H1 (cell line): Measurements from ENCODE around the gene MYH11. TPM values are rescaled to one million over a fixed set of nuclear protein-coding genes. Genes with fewer than 3 reads are reported as not detected.

Experiments
- CTCF ChIA-PET: fragments of 300-600 bp; sonication (Branson Sonifier 250); formaldehyde crosslinking; loops from one replicate; lab custom pipeline; 2021; ENCODE audit not compliant: partially characterized antibody; lab: Charles Lee
- POLR2A ChIA-PET: fragments of 300-600 bp; sonication (Branson Sonifier 250); formaldehyde crosslinking; loops from one replicate; lab custom pipeline; 2021; ENCODE audit warnings: inconsistent platforms; ENCODE audit not compliant: partially characterized antibody; lab: Charles Lee
- DNase-seq, 2 experiments: peaks; one replicate each; pipeline versions ENCODE4 v3.0.0 to v3.0.0-alpha.2; 2010 to 2022; ENCODE audit warnings: low spot score in 2 of 2, low read depth in 1 of 2, mixed read lengths in 1 of 2
- FAIRE-seq: peaks from 2 replicates; lab custom pipeline; 2011; peaks lifted over from hg19 to GRCh38; lab: Jason Lieb, UNC
- H2AFZ ChIP-seq: 2 replicates; pipeline ENCODE4 v1.8.1; 2012; ENCODE audit warnings: low read length, inconsistent platforms
- H2AK5ac ChIP-seq: 2 replicates; pipeline ENCODE4 v1.6.1; 2013; ENCODE audit warnings: low read depth, low read length
- H2BK120ac ChIP-seq: replicated peaks from 2 replicates; pipeline ENCODE3; 2013; ENCODE audit warnings: low read depth, low read length, inconsistent platforms
- H2BK12ac ChIP-seq: 2 replicates; pipeline ENCODE4 v1.6.1; 2013; ENCODE audit warnings: low read depth, low read length
- H2BK15ac ChIP-seq: 2 replicates; pipeline ENCODE4 v1.6.1; 2013; ENCODE audit warnings: low read length
- H2BK20ac ChIP-seq: 2 replicates; pipeline ENCODE4 v1.6.1; 2013; ENCODE audit warnings: low read length
- H2BK5ac ChIP-seq: 2 replicates; pipeline ENCODE4 v1.6.1; 2013; ENCODE audit warnings: low read depth, low read length
- H3K14ac ChIP-seq: 2 replicates; pipeline ENCODE4 v1.6.1; 2013; ENCODE audit warnings: inconsistent platforms; ENCODE audit not compliant: insufficient read length
- H3K18ac ChIP-seq: 2 replicates; pipeline ENCODE4 v1.6.1; 2013; ENCODE audit warnings: low read length; ENCODE audit errors: extremely low read depth
- H3K23ac ChIP-seq: 2 replicates; pipeline ENCODE4 v1.6.1; 2013; ENCODE audit warnings: inconsistent platforms; ENCODE audit not compliant: insufficient read length
- H3K23me2 ChIP-seq: 2 replicates; pipeline ENCODE4 v1.6.1; 2013; ENCODE audit warnings: low read depth, low read length
- H3K27ac ChIP-seq: 2 replicates; pipeline ENCODE4 v1.6.1; 2011; ENCODE audit warnings: low read depth, low read length, inconsistent platforms
- H3K27me3 ChIP-seq, 4 experiments: replicated peaks in 1 of 4; 1 replicate in 1 of 4; 2 replicates in 3 of 4; pipeline versions ENCODE4 v1.6.1 to v1.8.1; 2011 to 2013; ENCODE audit warnings: low read length in 3 of 4, mild to moderate bottlenecking in 3 of 4, inconsistent platforms in 2 of 4, mixed read lengths in 2 of 4, moderate library complexity in 1 of 4; ENCODE audit not compliant: control insufficient read depth in 3 of 4, insufficient read depth in 3 of 4; ENCODE audit errors: extremely low read depth in 1 of 4
- H3K36me3 ChIP-seq, 4 experiments: 2 replicates each; pipeline versions ENCODE4 v1.6.1 to v1.8.1; 2011 to 2013; ENCODE audit warnings: mild to moderate bottlenecking in 4 of 4, low read length in 3 of 4, moderate library complexity in 2 of 4, control low read depth in 1 of 4, inconsistent platforms in 1 of 4; ENCODE audit not compliant: insufficient read depth in 4 of 4, control insufficient read depth in 2 of 4
- H3K4ac ChIP-seq: replicated peaks from 2 replicates; pipeline ENCODE3; 2013; ENCODE audit warnings: low read length, low read depth, mixed read lengths, inconsistent platforms; ENCODE audit not compliant: insufficient read length
- H3K4me1 ChIP-seq, 4 experiments: replicated peaks in 1 of 4; 1 replicate in 1 of 4; 2 replicates in 3 of 4; pipeline versions ENCODE4 v1.6.1 to v1.8.1; 2011 to 2013; ENCODE audit warnings: low read length in 3 of 4, inconsistent platforms in 2 of 4, mixed read lengths in 1 of 4; ENCODE audit not compliant: insufficient read depth in 4 of 4, control insufficient read depth in 3 of 4
- H3K4me2 ChIP-seq, 2 experiments: 2 replicates each; pipeline versions ENCODE4 v1.6.1 to v1.8.1; 2011 to 2013; ENCODE audit warnings: low read depth in 2 of 2, low read length in 2 of 2, control low read depth in 1 of 2, inconsistent platforms in 1 of 2, mild to moderate bottlenecking in 1 of 2; ENCODE audit not compliant: insufficient read depth in 1 of 2
- H3K4me3 ChIP-seq, 4 experiments: fragments of 200-600, 300-600 bp in 1 of 4; sonication (generic), shearing (Covaris generic), sonication (Bioruptor Twin) in 1 of 4; 2 replicates each; pipeline versions ENCODE4 v1.5.1 to v1.8.1; 2011 to 2016; ENCODE audit warnings: low read length in 4 of 4, low read depth in 3 of 4, control low read depth in 2 of 4, inconsistent platforms in 2 of 4, mild to moderate bottlenecking in 2 of 4, mixed read lengths in 1 of 4, moderate library complexity in 1 of 4; ENCODE audit not compliant: insufficient read depth in 2 of 4; ENCODE audit errors: extremely low read depth in 1 of 4
- H3K56ac ChIP-seq: replicated peaks from 2 replicates; pipeline ENCODE3; 2013; ENCODE audit warnings: low read depth, mild to moderate bottlenecking, mixed read lengths, low read length, inconsistent platforms; ENCODE audit not compliant: insufficient read length
- H3K79me1 ChIP-seq: 2 replicates; pipeline ENCODE4 v1.6.1; 2013; ENCODE audit warnings: low read depth, low read length, control low read depth
- H3K79me2 ChIP-seq, 2 experiments: 2 replicates each; pipeline versions ENCODE4 v1.6.1 to v1.8.1; 2012 to 2013; ENCODE audit warnings: low read length in 2 of 2, mild to moderate bottlenecking in 2 of 2, inconsistent platforms in 1 of 2; ENCODE audit not compliant: insufficient read depth in 2 of 2, control insufficient read depth in 1 of 2
- H3K9ac ChIP-seq, 4 experiments: replicated peaks in 1 of 4; 1 replicate in 1 of 4; 2 replicates in 3 of 4; pipeline versions ENCODE4 v1.6.1 to v1.8.1; 2011 to 2013; ENCODE audit warnings: low read depth in 3 of 4, low read length in 3 of 4, control low read depth in 2 of 4, mild to moderate bottlenecking in 2 of 4, moderate library complexity in 2 of 4, inconsistent platforms in 1 of 4; ENCODE audit errors: extremely low read depth in 1 of 4
- H3K9me3 ChIP-seq, 2 experiments: 2 replicates each; pipeline versions ENCODE4 v1.6.1 to v1.8.1; 2012 to 2013; ENCODE audit warnings: mild to moderate bottlenecking in 2 of 2, moderate library complexity in 2 of 2, control low read depth in 1 of 2, inconsistent platforms in 1 of 2, low read depth in 1 of 2, low read length in 1 of 2, mixed read lengths in 1 of 2; ENCODE audit not compliant: insufficient read depth in 2 of 2
- H4K20me1 ChIP-seq, 2 experiments: replicated peaks in 1 of 2; 2 replicates each; pipeline versions ENCODE3 to v1.8.1; 2011 to 2013; ENCODE audit warnings: inconsistent platforms in 2 of 2, low read length in 2 of 2, mild to moderate bottlenecking in 1 of 2; ENCODE audit not compliant: insufficient read depth in 2 of 2, control insufficient read depth in 1 of 2
- H4K5ac ChIP-seq: 2 replicates; pipeline ENCODE4 v1.6.1; 2013; ENCODE audit warnings: low read length, low read depth, mixed read lengths, inconsistent platforms; ENCODE audit not compliant: insufficient read length
- H4K8ac ChIP-seq: 2 replicates; pipeline ENCODE4 v1.8.0; 2013; ENCODE audit warnings: mild to moderate bottlenecking, moderate library complexity, low read length, inconsistent platforms; ENCODE audit not compliant: insufficient read depth; ENCODE audit errors: extremely low read depth
- H4K91ac ChIP-seq: replicated peaks from 2 replicates; pipeline ENCODE3; 2013; ENCODE audit warnings: low read length, mixed read lengths, inconsistent platforms; ENCODE audit not compliant: insufficient read length
- CBX5 ChIP-seq: fragments of 300-800, 300-1000 bp; sonication (generic); IDR thresholded peaks from 2 replicates; pipeline ENCODE4 v1.7.1; 2016; ENCODE audit warnings: antibody characterized with exemption, low read length, low read depth
- EGR1 ChIP-seq: IDR thresholded peaks from 2 replicates; pipeline ENCODE4 v1.6.1; 2011; ENCODE audit warnings: low read depth, low read length, borderline replicate concordance
- FOSL1 ChIP-seq: IDR thresholded peaks from 2 replicates; pipeline ENCODE4 v1.6.1; 2011; ENCODE audit warnings: mild to moderate bottlenecking, low read depth, low read length, moderate library complexity; ENCODE audit not compliant: insufficient read depth
- KDM1A ChIP-seq: fragments of 200-600, 300-600 bp; sonication (generic); IDR thresholded peaks from 2 replicates; pipeline ENCODE4 v1.7.1; 2016; ENCODE audit warnings: mild to moderate bottlenecking, low read length, borderline replicate concordance
- MAFK ChIP-seq: IDR thresholded peaks from 2 replicates; pipeline ENCODE4 v1.6.1; 2012; ENCODE audit warnings: low read depth, mild to moderate bottlenecking, improper control_type of control experiment, low read length
- RAD21 ChIP-seq, 2 experiments: IDR thresholded peaks in 1 of 2; conservative IDR thresholded peaks in 1 of 2; 2 replicates each; pipeline ENCODE4 v1.6.1; 2011; ENCODE audit warnings: low read depth in 2 of 2, low read length in 2 of 2, improper control_type of control experiment in 1 of 2, inconsistent platforms in 1 of 2, mild to moderate bottlenecking in 1 of 2, moderate library complexity in 1 of 2
- RFX5 ChIP-seq: IDR thresholded peaks from 2 replicates; pipeline ENCODE4 v1.6.1; 2011; ENCODE audit warnings: low read depth, low read length, improper control_type of control experiment, borderline replicate concordance
- SIX5 ChIP-seq: IDR thresholded peaks from 2 replicates; pipeline ENCODE4 v1.6.1; 2011; ENCODE audit warnings: mild to moderate bottlenecking, low read depth, low read length
- WGBS, 2 experiments: shearing (Covaris generic) in 1 of 2; methylation state at CpG; one replicate each; pipeline versions ENCODE4 v1.1.6 to v1.1.7; 2013 to 2015; ENCODE audit warnings: low lambda C conversion rate in 2 of 2, mixed read lengths in 2 of 2, inconsistent platforms in 1 of 2, low coverage in 1 of 2, missing lambda C conversion rate in 1 of 2; ENCODE audit not compliant: insufficient replicate concordance in 2 of 2, insufficient coverage in 1 of 2, insufficient read length in 1 of 2; ENCODE audit errors: extremely low coverage in 1 of 2, missing lambda C conversion rate in 1 of 2; 5-methylcytosine and 5-hydroxymethylcytosine counted together
- polyA plus RNA-seq, 7 experiments: library from polyadenylated mRNA; depleted of rRNA in 3 of 7; stranded (reverse) in 5 of 7; unstranded in 2 of 7; fragments of >200 nt in 5 of 7; fragments of 200-250 nt in 2 of 7; gene quantifications; 1 replicate in 5 of 7; 2 replicates in 1 of 7; 4 replicates in 1 of 7; pipeline versions ENCODE4 v1.2.1 to v1.2.3, GENCODE V29; 2011 to 2013; ENCODE audit warnings: missing spikeins in 2 of 7, mixed read lengths in 2 of 7
- total RNA-seq: library from RNA; stranded (reverse); fragmentation: NEBNext Ultra II Directional; extraction: Animal tissue kit (Norgen Biotek cat#: 25700); gene quantifications from 2 replicates; pipeline ENCODE4 v1.2.1, GENCODE V29; 2021
- TF ChIP-seq, protein P1 (sequence below): IDR thresholded peaks from 2 replicates; pipeline ENCODE4 v1.6.1; 2011; ENCODE audit warnings: low read length, improper control_type of control experiment
- TF ChIP-seq, protein P2 (sequence below), 3 experiments: IDR thresholded peaks; 1 replicate in 2 of 3; 2 replicates in 1 of 3; pipeline versions ENCODE4 v1.5.1 to v1.6.1; 2011; ENCODE audit warnings: low read length in 3 of 3, mild to moderate bottlenecking in 3 of 3, inconsistent platforms in 2 of 3, low read depth in 1 of 3, moderate library complexity in 1 of 3; ENCODE audit not compliant: insufficient read depth in 1 of 3; ENCODE audit errors: control extremely low read depth in 1 of 3

The MYH11 gene
- total and polyA plus RNA-seq, 2 of the 8 experiments (the other 6 are each of a cell fraction or from before 2014, with no cell fraction given), result 0.11 to 0.78 TPM

DNA sequence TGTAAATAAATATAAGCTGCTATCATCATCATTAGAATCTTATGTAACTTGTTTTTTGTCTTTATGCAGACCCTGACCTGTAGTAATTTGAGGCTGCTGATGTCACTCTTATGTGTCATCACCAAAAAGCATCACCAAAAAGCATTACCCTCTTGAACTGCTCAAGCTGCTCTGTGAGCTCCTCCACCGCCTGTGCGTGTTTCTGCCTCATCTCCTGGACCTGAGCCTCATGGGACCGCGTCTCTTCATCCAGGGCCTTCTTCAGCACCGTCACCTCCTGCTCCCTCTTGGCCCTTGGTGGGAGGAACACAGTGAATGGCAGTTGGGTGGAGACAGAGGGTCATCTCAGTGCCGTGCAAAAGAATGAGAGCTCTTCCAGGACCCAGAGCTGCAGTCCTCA is 124.4 kb downstream of the MYH11 start:
- Histone ChIP-seq H3K27ac (no peak overlapping the region), H2BK120ac (no peak overlapping the region), H3K79me1 (no peaks in the 10 kb centered on the region), H3K14ac (no peak overlapping the region), H4K5ac (no peak overlapping the region), H2BK20ac (no peak overlapping the region), H4K8ac (no peak overlapping the region), H4K91ac (no peak overlapping the region), H2AK5ac (no peak overlapping the region), H3K56ac (no peak overlapping the region), H2BK5ac (no peak overlapping the region), H3K4me3 (no peak overlapping the region), H3K23me2 (no peaks in the 10 kb centered on the region), H3K18ac (no peak overlapping the region), H3K36me3 (no peaks in the 10 kb centered on the region), H3K4me2 (no peak overlapping the region), H2BK15ac (no peak overlapping the region), H3K79me2 (no peaks in the 10 kb centered on the region), H3K23ac (no peak overlapping the region), H3K9me3 (no peaks in the 10 kb centered on the region), H4K20me1 (no peaks in the 10 kb centered on the region), H2BK12ac (no peak overlapping the region), H3K9ac (no peak overlapping the region), H3K4me1 (no peaks in the 10 kb centered on the region; a peak in 1 of 7 replicates), H3K4ac (no peak overlapping the region), H2AFZ (no peak overlapping the region), H3K27me3 (no peaks in the 10 kb centered on the region)
- DNase-seq, result no peak
- 95% methylated on average over 6 of the region's 6 CpGs; no CpG with 5 or more reads in 1 of the 2 experiments for WGBS, 2 experiments
- POLR2A ChIA-PET, result no interaction called here
- CTCF ChIA-PET, result interaction anchor here (1.1 to 2.2 kb wide), 3 partner anchors 14 to 33 kb away, joined by 3 to 9 read pairs (median 4); no protein-coding TSS in a partner anchor
- FAIRE-seq, result no peak
- no peak for TF ChIP-seq SIX5
- TF ChIP-seq CBX5, result no peak
- no peak for TF ChIP-seq RFX5
- no peak for TF ChIP-seq KDM1A
- TF ChIP-seq RAD21 (IDR thresholded peaks at IDR 0.05 in 1 of 2, conservative IDR thresholded peaks at IDR 0.05 in 1 of 2; ENCODE audit: low read depth in 2 of 2, low read length in 2 of 2), result no peak
- TF ChIP-seq FOSL1, result no peak
- TF ChIP-seq MAFK, result no peak
- TF ChIP-seq EGR1, result no peak
- TF ChIP-seq, protein P1, sequence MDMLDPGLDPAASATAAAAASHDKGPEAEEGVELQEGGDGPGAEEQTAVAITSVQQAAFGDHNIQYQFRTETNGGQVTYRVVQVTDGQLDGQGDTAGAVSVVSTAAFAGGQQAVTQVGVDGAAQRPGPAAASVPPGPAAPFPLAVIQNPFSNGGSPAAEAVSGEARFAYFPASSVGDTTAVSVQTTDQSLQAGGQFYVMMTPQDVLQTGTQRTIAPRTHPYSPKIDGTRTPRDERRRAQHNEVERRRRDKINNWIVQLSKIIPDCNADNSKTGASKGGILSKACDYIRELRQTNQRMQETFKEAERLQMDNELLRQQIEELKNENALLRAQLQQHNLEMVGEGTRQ, result no peak
- TF ChIP-seq, protein P2, sequence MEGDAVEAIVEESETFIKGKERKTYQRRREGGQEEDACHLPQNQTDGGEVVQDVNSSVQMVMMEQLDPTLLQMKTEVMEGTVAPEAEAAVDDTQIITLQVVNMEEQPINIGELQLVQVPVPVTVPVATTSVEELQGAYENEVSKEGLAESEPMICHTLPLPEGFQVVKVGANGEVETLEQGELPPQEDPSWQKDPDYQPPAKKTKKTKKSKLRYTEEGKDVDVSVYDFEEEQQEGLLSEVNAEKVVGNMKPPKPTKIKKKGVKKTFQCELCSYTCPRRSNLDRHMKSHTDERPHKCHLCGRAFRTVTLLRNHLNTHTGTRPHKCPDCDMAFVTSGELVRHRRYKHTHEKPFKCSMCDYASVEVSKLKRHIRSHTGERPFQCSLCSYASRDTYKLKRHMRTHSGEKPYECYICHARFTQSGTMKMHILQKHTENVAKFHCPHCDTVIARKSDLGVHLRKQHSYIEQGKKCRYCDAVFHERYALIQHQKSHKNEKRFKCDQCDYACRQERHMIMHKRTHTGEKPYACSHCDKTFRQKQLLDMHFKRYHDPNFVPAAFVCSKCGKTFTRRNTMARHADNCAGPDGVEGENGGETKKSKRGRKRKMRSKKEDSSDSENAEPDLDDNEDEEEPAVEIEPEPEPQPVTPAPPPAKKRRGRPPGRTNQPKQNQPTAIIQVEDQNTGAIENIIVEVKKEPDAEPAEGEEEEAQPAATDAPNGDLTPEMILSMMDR (IDR thresholded peaks at IDR 0.05; ENCODE audit: control extremely low read depth in 1 of 3, insufficient read depth in 1 of 3, low read depth in 1 of 3, low read length in 3 of 3), result no peak
